ENCODE data around the gene OR2W1.
A peak's percentile ranks its signal among the peaks of the same experiment; 100 is the strongest.

OR2W1 gene, protein sequence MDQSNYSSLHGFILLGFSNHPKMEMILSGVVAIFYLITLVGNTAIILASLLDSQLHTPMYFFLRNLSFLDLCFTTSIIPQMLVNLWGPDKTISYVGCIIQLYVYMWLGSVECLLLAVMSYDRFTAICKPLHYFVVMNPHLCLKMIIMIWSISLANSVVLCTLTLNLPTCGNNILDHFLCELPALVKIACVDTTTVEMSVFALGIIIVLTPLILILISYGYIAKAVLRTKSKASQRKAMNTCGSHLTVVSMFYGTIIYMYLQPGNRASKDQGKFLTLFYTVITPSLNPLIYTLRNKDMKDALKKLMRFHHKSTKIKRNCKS

DNA sequence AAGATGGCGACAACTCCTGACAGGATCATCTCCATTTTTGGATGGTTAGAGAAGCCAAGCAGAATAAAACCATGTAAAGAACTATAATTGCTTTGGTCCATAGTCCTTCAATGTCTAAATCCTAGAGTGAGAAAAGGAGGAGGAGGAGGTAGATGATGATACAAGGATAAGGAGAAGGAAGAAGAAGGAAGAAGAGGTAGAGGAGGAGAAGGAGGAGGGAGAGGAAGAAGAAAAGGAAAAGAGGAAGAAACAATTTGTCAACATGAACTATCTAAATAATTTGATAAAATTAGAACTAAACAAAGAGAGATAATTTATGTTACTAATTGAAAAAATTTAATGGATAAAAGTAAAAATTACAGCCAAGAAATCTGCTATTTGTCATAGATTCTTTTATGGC is at the start of gene OR2W1:
TSS of gene OR2W1 (minus strand) at position 101 of the 400 bp plus-strand sequence. CDS start at position 101, 0 bp downstream.
- DNase-seq (ENCODE audit: low read depth in 2 of 2), result no peak

DNA sequence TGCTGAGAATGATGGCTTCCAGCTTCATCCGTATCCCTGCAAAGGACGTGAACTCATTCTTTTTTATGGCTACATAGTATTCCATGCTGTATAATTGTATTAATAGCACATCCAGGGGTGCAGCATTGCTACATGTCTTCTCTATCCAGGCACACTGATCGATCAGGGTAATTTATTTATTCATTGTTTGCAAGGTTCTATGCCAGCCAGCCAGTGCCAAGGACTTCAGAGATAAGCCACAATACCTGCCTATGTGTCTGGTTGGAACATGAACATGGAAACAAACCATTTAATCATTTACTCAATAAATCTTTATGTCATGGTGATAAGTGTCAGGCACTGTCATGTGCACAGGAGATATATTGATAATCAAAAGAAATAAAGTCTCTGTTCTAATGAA is 48.0 kb upstream of the OR2W1 start:
- no peak for DNase-seq (ENCODE audit: low read depth in 2 of 2)

DNA sequence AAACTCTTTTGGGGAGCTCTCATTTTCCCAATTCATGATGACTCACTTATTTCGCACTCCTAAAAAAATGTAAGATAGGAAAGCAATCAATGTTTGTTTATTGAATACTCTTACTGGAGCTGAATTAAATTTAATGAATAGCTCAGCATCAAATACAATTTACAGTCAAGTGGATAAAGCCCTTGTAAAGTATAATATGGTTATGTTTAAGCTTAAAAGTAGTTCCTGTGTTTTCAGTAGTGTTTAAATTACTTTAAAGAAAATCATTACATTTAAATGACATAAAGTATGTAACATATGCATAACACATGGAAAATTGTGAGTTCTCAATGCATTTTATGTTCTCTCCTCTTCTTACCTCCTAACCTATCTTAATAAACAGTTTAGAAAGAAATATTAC is 42.2 kb upstream of the OR2W1 start, which contains the start of gene OR2B3:
TSS of gene OR2B3 (minus strand) at position 101 of the 400 bp plus-strand sequence. CDS start at position 36, 65 bp downstream.
- no peak for DNase-seq (ENCODE audit: low read depth in 2 of 2)

DNA sequence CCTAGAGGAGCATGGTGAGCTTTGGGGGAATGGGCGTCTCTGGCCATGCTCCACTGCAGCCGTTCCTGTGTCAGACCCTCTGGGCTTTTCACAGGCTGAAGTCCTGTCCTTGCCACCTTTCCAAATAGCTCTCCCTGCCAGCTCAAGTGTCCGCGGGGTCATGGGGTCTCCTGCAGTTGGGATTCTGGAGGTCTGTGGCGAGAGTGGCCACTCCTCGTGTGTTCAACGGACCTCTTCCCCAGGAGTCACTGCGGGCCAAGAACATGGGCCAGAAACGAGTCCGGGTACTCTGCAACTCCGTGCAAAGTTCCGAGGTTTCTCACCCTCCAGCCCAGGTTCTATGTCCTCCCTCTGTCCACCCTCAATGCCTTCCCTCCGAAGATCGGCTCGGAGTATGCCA is 37.5 kb upstream of the OR2W1 start:
- DNase-seq (ENCODE audit: low read depth in 2 of 2), result no peak

DNA sequence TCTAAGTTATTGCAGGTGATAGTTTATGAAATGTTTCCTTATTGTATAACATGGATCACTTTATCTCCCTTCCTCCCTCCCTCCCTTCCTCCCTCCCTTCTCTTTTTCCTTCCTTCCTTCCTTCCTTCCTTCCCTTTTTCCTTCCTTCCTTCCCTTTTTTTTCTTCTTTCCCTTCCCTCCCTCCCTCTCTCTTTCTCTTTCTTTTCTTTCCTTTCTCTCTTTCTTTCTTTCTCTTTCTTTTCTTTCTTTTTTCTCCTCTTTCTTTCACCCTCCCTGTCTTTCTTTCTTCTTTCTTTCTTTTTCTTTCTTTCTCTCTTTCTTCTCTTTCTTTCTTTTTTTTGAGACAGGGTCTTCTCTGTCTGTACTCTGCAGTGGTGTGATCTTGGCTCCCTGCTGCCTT is 36.3 kb upstream of the OR2W1 start:
- no peak for DNase-seq (ENCODE audit: low read depth in 2 of 2)

DNA sequence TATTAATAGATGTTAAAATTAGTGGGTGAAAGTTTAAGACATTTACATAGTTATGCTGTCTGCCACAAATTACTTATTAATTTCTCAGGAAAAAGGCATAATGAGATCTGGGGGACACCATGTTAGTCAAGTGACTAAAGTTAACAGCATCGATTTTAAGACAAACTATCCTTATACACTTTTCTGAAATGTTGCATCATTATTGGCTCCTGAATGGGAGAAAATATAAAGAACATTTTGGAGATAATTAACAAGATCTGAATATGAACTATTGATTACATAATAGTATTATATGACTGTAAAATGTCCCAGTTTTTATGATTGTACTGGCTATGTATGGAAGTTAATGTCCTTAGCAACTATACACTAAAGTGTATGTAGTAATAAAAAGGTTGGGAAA is 34.2 kb upstream of the OR2W1 start:
- no peak for DNase-seq (ENCODE audit: low read depth in 2 of 2)

DNA sequence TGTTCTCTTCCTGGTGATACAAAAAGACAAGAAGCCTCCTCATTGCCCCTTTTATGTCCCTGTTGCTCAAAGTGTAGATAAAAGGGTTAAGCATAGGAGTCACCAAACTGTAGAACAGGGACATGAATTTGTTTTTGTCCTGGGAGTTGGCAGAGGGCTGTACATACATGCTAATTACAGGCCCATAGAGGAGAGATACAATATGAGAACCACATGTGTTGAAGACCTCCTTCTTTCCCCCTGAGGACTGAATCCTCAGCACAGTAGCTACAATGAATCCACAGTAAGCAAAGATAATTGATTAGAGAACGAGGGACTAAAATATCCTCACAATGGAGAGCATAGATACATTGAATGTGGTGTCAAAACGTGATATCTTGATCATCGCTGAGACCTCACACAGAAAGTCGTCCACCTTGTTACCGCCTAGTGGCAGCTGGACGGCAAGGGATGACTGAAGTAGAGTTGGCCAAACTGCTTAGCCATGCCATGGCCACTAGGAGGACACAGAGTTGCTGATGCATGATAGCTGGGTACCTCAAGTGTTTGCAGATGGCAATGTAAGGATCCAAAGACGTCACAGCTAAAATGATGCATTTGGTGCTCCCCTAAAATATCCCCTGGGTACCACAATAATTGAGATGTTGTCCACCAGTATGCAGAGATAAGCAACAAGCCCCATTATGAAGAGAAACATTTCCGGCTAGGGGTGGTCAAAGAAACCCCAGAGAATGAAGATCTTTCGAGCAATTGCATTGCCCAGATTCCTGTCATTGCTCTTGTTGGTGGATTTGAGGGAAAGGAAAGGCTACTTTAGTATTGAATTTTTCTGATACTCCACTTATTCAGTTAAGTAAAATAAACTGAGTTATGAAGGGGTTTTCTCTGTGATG is 27.1 kb upstream of the OR2W1 start:
- DNase-seq (ENCODE audit: low read depth in 2 of 2), result no peak

DNA sequence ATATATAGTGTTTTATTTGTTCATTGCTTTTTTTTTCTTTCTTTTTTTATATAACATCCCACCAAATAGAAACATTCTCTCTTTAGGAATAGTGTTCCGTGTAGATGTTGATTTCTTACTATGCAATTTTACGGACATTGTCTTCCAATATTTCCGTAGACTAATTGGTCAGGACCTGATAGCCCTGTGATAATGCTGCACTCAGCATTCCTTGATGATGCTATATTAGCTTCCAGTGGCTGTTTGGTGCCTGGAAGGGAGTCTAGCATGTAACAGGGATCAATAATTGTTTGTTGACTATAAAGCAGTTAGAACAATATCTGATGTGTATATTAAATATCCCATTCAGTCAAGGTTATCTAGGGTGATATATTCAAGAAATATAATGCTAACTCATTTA is 6.7 kb upstream of the OR2W1 start:
- no peak for DNase-seq (ENCODE audit: low read depth in 2 of 2)

DNA sequence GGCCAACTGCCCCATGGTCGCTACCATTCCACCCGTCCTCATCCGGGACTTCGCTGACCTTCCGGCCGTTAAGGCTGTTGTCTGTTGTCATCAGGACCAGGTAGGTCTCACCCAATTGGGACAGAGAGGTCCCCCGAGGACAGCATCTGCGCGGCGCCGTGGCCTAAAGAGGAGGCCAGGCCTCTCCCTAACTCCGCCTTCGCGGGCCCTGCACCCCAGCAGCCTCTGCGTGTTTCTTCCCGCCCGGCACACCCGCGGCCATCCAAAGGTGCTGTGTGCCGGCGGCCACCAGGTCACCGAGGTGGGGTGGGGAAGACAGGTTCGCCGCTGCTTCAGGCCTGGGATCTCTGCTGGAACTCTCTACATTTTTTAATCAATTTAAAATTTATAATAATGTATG is 9.0 kb downstream of the OR2W1 start:
- no peak for DNase-seq (ENCODE audit: low read depth in 2 of 2)

DNA sequence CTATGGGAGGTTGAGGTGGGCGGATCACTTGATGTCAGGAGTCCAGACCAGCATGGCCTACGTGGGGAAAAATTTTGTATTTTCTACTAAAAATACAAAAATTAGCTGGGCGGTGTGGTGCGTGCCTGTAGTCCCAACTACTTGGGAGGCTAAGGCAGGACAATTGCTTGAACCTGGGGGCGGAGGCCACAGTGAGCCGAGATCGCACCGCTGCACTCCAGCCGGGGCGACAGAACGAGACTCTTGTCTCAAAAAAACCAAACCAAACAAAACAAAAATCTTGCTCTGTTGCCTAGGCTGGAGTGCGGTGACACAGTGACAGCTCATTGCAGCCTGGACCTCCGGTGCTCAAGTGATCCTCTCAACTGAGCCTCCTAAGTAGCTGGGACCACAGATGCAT is 16.2 kb downstream of the OR2W1 start:
- DNase-seq (ENCODE audit: low read depth in 2 of 2), result no peak

DNA sequence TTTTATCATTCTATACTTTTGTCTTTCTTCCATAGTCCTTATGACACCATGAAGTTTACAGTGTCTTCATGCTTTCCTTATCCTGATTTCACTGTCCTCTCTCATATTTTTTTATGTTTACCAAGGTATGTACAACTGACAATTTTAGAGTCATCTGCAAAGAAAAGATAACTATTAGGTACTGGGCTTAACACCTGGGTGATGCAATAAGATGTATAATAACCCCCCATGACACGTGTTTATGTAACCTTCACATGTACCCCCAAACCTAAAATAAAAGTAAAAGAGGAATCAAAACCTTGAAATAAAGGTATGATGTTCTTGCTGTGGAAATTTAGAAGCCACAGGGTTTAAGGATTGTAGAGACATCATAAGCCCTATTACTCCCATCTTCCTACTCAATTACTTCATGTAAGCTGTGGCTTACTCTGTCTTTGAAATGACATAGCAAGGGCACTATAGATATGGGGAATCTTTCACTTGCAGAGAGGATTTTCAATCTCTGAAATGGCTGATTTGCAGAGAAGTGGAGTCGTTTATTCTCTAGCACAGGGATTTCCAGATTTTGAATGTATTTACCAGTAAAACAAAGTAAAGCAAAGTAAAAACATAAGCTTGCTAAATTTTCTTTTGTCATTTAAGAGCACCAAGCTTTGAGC is 18.9 kb downstream of the OR2W1 start:
- no peak for DNase-seq (ENCODE audit: low read depth in 2 of 2)

DNA sequence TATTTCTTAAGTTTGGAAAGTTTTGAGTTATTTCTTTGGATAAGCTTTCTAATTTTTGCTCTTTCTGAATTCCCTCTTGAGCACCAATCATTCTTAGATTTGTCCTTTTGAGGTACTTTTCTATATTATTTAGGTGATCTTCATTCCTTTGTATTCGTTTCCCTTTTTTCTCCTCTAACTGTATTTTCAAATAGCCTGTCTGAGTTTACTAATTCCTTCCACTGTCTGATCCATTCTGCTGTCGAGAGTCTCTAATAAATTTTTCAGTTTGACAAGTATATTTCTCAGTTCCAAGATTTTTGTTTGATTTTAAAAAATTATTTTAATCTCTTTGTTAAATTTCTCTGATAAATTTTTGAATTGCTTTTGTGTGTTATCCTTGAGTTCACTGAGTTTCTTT is 23.5 kb downstream of the OR2W1 start:
- no peak for DNase-seq (ENCODE audit: low read depth in 2 of 2)

DNA sequence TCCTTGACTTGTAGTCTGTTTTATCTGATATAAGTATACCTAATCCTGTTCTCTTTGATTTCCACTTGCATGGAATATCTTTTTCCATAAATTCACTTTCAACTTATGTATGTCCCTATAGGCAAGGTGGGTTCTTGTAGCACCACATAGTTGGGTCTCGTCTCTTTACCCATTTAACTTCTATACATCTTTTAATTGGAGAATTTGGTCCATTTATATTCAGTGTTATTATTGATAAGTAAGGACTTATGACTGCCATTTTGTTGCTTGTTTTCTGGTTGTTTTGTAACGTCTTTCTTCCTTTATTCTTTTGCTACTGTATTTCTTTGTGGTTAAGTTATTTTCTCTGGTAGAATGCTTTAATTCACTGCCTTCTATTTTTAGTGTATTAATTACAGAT is 25.3 kb downstream of the OR2W1 start:
- no peak for DNase-seq (ENCODE audit: low read depth in 2 of 2)

DNA sequence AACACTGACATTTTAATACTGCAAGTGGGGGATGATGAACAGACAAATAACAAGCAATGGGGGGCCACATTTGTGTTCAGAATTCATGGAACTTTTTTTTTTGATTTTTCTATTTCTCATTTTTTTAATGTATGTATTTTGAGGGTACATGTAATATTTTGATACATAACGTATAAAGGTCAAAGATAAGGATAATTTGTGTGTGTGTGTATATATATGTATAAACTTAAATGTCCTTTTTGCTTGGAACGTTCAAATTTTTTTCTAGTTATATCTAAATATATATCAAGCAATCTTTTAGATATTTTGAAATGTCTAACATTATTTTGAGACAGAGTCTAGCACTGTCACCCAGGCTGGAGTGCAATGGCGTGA is 27.6 kb downstream of the OR2W1 start:
- no peak for DNase-seq (ENCODE audit: low read depth in 2 of 2)

DNA sequence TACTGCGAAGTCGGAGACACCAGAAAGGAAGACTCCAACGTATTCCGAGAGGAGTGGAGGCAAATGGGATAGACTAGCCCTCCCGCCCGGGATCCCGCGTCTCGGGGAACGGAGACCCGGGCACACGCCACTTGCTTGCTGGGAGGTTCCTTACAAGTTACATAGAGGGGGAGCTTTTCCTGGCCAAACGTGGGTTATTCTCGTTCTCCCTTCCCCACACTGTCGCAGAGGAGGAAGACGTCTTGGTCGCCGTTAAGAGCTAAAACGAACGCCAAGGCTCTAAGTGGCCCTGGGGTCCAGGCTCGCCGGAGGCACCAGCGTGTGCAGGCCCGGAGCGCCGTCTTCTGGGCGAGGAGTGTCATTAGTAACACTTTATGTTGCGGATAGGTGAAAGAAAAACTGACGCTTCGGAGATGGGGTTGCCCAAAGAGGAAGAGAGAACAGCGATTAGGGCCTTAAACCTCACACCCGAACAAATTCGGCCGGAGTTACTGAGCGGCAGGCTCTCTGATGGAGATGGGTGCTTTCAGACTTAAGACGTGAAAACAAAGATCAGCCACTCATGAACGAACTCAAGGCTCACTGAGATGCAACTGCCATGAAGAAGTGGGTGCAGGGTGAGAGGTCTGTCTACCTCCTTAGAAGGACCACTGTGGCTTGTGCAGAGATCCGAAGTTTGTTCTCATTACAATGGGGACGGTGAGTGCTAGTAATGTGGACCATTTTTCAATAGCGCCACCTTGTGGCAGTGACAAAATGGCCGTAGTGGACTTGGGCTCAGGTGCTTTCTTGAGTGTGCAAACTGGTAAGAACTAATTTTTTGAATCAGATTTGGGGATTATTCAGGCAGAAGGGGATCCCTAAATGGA is 28.2 kb downstream of the OR2W1 start:
- peak; percentile 70 to 74 for DNase-seq (ENCODE audit: low read depth in 2 of 2)

DNA sequence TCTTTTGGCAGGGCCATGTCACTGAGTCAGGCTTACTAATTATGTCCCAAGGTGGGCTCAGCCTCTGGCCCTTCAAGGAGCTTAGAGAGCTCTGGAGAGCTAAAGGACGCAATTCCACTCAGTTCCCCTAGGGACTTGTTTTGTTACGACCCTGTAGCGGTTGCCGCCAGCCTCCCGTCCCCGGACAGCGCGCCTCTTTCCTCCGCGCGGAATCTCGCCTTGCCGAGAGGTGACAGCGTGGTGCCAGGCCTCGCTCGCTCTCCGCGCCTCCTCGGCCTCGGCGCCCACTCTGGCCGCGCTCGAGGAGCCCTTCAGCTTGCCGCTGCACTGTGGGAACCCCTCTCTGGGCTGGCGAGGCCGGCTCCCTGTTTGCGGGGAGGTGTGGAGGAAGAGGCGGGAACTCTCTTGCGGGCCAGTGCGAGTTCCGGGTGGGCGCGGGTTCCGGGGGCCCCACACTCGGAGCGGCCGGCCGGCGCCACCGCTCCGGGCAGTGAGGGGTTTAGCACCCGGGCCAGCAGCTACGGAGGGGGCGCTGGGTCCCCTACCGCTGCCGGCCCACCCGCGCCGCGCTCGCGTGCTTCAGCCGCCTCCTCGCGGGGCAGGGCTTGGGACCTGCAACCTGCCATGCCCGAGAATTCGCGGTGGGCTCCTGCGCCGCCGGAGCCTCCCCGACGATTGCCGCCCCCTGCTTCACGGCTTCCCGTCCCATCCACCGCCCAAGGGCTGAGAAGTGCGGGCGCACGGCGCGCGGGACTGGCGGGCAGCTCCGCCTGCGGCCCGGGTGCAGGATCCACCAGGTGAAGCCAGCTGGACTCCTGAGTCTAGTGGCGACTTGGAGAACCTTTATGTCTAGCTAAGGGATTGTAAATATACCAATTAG is 30.0 kb downstream of the OR2W1 start:
- no peak for DNase-seq (ENCODE audit: low read depth in 2 of 2)

DNA sequence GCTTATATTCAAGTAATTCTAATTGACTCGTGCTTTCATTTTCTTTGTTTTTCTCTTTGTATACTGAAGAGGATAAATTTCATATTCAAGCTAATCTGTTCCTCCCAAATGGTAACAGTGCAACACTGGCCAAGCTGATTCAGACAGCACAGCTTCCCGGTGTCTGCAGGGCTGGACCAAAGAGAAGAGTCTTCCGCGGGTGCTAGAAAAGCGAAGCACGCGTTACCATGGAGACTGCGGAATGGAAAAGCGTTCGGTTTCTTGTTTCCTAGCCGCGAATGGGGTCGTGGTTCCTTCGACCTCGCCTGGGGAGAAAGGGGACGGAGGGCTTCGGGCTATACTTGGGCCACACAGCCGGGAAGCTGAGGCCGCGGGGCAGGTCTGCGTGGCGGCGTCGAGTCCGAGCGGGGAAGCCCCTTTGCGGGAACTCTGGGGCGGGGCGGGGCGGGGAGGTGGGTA is 33.7 kb downstream of the OR2W1 start:
- DNase-seq (ENCODE audit: low read depth in 2 of 2), result no peak

DNA sequence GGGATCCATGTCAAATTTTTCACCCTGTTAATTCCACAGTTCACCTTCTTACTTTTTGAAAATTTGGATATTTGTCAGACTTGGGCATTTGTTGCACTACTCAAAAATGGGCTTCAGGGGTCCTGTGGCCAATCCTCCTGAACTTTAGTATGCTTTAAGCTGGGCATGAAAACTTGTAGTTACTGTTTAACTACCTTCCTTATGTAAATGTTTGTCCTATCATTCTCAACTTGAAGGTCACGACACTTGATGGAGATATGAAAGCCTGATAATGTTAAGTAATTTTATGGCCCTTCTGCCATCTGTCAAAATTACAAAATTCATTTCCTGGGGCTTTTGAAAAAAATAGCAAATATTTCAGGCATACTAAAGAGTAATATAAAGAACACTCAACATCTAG is 35.6 kb downstream of the OR2W1 start:
- DNase-seq (ENCODE audit: low read depth in 2 of 2), result no peak

DNA sequence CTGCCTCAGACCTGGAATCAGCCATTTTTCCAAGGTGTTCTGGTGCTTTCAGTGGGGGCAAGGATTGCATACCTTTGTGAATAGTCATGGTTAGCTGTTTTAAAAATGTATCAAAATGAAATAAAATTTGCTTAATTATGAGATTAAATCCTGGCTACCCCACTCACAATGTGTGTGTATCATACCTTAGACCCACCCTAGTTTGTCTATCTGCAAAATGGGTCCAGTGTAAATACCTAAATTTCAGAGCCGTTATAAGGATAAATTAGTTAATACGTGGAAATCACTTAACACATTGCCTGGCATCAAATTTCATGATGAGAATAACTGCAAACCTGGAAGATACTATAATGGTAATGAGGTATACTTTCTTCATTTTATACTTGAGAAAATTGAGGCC is 36.9 kb downstream of the OR2W1 start:
- no peak for DNase-seq (ENCODE audit: low read depth in 2 of 2)

DNA sequence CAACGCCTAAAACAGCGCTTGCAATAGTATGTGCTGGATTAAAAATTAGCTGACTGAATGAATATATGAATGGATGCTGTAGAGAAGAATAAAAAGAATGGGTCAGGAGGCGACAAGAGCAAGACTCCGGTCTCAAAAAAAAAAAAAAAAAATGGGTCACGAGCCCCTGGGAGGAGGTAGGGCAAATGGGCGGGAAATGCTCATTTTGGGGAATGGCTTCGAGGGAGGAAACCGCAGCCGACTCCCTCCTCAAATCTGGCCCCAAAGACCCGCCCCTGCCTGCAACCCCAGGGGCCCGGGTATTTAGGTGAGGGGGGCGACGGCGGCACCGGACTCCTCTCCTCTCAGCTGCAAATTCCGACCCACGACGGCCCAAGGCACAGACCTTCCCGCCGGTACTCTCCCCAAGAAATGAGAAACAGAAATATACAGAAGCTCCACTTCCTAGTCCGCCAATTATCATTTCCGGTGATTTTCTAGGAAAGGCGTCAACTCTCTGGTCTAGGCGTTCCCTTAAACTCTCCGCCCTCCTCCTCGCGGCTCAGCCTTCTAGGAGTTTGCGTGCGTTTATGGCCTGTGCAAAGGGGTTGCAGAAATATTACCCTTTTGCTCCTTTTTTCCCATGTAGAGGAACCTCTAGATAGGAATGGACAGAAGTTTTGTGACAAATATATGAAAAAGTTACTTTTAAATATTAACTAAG is 39.6 kb downstream of the OR2W1 start, which contains the start of gene ZNF311:
TSS of gene ZNF311 (minus strand) at position 133 of the 703 bp plus-strand sequence. CDS start 1,361 bp downstream, outside the sequence.
- no peak for DNase-seq (ENCODE audit: low read depth in 2 of 2)

Measured in stimulated activated CD4-positive, alpha-beta T cell treated with anti-CD3 and anti-CD28 coated beads, Interleukin-15, amount 100 ng/mL, for 48 hours (primary cell).